NCI-H1694 treated with DMSO at 0.1 percent for 48 hours (cell line): ENCODE measurements around the gene HSD17B8.

Source experiments
- DNase-seq: peaks from one replicate; lab custom pipeline; 2025; lab: John Stamatoyannopoulos, UW

Gene HSD17B8

DNA sequence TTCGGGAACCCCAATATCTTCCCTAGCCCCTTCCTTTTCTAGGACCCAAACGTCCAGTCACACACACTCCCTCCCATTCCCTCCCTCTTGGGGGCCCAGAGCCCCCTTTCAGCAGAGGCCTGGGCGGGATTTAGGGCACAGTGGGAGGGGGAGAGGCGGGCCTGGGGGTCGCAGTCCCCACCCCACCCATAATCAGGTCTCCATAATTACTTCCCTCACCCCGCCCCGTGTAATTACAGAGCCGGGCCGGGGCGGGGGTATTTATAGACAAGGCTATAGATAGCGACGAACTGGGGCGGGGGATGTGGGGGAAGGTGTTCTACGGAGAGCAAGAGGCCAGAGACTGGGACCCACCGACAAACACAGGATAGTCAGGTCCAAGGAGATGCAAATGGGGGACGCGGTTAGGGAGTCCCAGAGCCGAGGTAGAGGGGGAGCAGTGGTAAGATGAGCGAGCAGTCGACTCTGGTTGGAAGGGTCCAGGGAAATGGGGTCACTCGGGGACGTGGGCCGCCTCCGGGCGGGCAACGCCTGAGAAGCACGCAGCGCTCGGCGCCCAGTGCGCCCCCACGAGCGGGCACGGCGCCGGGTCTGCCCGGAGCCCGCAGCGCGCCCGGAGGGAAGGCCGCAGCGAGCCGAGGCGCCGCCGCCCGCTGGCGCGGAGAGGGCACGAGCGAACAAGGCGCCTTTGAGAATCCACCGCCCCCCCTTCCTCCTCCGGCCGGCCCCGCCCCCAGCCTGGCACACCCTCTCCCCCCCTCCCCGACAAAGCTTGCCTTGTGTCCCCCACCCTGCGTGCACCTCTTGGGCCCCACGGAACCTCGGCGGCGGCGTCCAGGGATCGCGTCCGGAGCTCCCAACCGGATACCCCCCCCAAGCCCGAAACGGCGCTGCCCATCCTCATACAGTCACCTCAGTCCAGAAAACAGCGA lies 11.5 kb upstream of the HSD17B8 start:
- DNase-seq: no peak

DNA sequence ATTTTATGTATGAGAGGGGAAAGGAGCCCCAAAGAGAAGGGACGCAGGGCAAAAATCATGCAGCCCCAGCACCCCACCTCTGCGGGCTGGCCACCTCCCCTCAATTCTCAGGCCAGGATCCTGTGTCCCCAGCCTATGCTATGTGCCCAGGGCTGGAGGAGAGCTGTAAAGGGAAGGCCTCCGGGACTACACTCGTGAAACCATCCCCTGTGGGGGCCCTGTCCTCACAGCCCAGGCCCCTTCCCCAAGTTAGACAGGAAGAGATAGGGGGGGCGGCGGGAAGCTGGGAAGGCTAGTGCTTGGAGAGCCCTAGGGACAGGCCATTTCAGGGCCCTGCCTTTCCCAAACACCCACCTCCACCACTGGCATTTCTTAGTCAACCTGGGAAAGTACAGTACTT lies 10.8 kb upstream of the HSD17B8 start:
- DNase-seq: no peak

DNA sequence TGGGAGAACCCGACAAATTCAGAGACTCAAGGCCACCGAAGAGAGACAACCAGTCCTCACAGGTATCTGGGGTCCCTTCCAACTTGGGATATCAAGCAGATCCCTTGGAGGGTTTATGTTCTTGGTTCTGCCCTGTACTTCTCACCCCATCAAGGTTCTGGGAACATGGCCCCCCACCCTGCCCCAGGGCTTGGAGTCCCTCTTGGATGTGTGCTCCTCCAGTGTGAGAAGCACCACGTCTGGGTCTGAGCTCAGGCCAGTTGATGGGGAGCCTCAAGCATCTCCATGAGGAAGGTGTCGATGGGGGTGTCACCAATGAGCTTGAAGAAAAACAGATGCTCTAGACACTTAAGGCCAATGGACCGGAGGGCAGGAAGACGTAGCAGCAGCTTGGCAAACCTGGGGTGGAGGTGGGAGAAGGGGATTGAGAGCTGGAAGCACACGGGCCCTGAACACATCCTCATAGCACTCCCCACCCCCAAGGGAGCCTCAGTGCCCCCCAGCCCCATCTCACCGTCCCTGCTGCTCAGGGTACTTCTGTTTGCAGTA lies 9.9 kb upstream of the HSD17B8 start:
- DNase-seq: no peak

DNA sequence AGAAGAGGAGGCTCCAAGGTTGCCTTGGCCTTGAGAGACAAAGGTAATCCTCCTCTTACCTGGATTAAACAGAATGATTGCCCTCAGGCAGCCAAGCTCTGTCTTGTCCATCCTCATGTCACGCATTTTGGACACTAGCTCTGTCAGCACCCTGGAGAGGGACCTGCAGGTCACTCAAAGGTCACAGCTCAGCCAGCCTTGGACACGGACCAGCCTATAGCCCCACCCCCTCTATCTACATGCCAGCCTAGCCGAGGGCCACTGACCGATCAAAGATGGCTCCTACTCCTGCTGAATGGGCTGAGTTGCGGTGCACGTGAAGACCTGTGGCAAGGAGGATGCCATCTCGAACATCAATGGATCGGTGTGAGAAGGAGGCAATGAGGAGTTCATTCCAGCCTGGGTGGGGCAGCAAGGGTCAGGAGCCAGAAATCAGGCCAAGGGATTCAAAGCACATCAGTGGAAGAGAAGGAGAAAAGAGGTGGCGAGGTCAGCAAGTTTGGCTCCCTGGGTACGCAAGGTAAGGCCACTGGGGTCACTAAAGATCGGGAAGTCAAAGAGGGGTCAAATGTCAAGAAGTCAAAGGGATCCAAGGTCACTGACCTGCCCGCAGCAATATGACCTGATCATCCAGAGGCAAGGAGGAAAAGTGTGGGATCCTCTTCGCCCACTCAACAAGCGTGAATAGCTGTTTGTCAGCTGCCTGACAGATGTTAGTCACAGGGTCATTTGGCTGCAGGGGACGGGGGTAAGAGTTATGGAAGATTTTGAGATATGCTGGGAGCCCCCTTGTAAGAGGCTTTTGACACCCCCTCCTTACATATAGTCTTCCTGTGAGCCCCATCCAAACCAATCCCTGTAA lies 8.9 kb upstream of the HSD17B8 start:
- no peak for DNase-seq

DNA sequence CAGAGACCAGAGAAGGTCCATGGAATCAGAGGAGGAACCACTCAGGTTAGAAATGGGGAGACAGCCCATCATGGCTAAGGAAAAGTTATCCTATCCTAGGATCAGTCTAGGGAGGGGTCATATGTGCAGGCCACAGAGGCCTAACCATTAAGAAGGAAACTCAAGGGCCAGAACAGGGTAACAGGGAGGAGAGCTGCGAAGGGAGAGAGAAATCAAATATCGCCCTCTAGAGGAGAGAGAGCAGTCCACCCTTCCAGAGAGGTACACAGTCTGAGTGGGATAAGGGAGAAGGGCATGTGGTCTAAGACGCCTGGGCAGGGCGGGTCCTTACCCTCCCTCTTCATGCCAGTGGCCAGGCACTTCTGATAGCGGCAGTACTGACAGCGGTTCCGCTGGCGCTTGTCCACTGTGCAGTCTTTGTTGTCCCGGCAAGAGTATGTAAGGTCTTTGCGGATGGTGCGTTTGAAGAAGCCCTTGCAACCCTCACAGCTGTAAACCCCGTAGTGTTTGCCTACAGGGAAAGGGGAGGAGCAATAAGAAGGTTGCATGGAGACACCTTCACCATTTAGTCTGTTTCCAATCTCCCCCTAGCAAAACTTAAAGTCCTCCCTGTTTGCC lies 6.9 kb upstream of the HSD17B8 start:
- peak; percentile 53 for DNase-seq

DNA sequence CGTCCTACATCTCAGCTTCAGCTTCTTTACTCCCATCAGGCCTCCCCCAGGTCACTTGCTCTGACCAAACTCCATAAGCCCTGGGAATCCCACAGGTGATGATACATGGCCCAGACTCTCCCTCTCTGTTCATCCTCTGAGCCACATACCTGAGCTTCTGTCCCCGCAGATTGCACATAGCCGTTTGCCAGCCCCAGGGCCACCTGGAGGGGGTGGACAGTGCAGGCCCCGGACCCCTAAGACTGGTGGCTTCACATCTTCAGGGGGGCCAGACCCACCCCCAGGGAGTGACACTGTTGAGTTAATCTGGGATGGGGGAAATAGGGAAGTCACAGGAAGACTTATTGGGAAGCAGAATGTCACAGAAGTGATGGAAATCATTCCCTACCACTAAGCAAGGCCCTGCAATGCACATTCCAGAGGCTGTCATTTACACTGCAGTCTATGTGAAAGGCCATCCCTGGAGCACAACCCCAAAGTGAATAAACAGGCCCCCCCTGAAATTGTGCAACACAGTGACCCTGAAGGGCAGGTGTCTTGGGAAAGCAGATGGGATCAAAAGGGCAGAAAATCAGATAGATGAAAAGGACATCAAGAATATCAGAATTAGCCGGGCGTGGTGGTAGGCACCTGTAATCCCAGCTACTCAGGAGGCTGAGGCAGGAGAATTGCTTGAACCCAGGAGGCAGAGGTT lies 6.1 kb upstream of the HSD17B8 start:
- DNase-seq: no peak

DNA sequence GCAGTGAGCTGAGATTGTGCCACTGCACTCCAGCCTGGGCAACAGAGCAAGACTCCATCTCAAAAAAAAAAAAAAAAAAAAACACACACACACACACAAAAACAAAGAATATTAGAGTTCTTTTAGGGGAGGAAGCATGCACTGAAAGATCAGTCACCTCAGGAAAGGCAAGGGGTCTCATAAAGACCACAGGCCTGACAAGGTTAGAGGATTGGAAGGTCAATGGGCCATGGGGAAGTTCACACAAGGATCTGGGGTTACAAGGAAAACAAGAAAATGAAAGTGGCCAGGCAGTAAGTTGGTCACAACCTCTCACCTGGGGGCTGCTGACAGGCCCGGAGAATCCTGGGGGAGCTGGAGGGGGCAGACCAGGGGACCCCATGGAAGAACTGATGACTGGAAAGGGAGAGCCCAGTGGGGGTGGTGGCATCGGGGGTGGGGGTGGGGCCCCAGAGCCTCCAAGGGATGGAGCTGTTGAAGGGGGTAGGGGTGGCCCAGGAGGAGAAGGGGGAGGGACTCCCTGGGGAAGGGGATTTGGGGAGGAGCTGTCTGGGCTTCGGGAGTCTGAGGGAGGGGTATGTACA lies 5.5 kb upstream of the HSD17B8 start:
- DNase-seq: no peak

DNA sequence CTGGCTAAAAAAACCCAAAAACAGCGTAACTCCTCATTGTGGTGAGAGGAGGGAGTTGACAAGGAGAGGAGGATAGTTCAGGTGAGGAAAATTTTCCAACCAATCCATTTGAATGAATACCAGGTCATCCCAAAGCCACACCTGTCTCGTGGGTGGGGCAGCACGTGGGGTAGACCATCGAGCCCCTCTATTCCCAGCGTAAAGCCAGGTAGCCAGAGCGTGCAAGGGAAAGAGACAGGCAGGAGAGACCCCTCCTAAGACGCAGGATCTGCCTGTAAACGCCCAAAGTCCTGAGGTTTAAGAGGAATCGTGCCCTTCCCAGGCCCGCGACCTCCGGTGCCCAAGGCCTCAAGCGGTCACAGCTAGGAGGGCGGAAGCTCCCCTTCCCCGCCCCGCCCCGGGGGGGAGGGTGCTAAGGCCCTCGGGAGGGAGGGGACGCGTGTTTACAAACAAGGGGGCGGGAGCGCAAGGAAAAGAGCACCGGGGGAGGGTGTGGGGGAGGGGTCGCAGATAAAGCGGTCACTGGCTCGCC lies 4.7 kb upstream of the HSD17B8 start:
- DNase-seq: no peak

DNA sequence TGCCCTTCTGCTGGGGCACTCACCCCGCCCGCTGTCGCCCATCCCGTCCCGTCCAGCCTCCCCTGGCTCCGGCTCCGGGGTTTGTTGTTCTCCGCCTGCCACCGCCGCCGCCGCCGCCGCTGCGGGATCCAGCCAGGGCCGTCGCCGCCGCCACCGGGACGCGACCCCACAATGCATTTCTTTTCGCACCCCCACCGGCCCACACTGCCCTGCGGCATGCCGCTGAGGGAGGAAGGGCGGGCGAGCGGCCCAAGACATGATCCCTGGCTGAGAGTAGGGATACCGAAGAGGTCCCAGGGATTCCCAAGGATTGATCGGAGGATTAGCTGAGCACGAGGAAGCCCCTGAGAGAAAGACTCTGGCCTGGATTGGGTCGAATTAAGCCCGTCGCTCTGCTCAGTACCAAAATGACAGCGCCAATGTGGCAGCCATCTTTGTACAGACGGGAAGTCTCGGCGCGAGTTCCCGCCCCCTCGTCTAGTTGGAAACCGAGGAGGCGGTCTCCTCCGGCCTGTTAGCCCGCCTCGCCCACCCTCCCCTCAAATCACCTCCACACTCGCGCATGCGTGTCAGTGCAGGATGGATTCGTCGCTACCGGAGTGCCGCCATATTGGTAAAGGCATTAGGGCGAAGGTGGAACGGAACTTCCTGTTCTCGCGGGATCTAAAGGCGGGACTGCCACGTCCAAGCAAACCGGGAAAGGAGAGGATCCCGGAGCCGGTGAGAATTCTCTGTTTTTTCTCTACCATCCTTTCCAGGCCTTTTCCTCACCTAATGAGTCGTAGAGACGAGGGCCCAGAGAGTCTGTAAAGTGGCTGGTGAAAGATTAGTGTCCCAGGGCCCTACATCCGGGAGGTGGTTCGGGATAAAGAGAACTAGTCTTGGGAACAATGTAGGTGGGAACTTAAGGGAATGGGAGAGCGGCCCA lies 4.0 kb upstream of the HSD17B8 start, which contains the start of the genes RXRB and SLC39A7:
Gene RXRB, minus strand, starts transcription at position 447 of the 928 bp plus-strand sequence. Its CDS starts 189 bp downstream, at position 258.
Gene SLC39A7, plus strand, starts transcription at position 649 of the 928 bp plus-strand sequence. CDS start 379 bp downstream, outside the sequence.
- peak; percentile 97 for DNase-seq

DNA sequence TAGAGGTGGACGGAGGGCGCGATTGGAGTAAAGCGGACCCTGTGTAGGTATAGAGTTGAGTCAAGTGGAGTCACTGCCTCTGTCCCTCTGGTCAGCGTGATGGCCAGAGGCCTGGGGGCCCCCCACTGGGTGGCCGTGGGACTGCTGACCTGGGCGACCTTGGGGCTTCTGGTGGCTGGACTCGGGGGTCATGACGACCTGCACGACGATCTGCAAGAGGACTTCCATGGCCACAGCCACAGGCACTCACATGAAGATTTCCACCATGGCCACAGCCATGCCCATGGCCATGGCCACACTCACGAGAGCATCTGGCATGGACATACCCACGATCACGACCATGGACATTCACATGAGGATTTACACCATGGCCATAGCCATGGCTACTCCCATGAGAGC lies 3.3 kb upstream of the HSD17B8 start:
- DNase-seq: no peak

DNA sequence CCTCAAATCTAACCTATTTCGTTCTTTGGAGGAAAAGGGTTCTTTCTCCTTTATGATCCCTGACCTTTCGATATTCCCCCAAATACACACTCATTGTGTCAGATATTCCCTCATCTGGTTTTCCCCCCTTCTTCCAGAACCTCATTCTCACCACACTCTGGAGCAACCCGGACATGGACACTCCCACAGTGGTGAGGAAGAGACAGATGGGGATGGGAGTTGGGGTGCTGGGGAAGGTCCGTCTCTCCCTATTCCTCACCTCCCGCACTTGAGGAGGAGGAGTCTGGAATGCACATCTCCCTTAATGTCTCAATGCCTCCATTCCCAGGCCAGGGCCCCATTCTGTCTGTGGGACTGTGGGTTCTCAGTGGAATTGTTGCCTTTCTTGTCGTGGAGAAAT lies 2.5 kb upstream of the HSD17B8 start:
- no peak for DNase-seq

DNA sequence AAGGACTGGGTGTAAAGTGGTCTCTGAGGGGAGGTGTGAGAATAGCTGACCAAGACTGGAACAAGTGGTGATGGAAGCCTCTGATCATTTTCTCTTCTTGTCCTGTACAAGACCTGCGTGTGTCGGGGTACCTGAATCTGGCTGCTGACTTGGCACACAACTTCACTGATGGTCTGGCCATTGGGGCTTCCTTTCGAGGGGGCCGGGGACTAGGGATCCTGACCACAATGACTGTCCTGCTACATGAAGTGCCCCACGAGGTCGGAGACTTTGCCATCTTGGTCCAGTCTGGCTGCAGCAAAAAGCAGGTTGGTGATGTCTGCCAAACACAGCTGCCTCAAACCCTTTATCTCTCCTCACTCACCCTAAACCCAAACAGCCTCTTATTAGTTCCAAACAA lies 1.7 kb upstream of the HSD17B8 start:
- no peak for DNase-seq

DNA sequence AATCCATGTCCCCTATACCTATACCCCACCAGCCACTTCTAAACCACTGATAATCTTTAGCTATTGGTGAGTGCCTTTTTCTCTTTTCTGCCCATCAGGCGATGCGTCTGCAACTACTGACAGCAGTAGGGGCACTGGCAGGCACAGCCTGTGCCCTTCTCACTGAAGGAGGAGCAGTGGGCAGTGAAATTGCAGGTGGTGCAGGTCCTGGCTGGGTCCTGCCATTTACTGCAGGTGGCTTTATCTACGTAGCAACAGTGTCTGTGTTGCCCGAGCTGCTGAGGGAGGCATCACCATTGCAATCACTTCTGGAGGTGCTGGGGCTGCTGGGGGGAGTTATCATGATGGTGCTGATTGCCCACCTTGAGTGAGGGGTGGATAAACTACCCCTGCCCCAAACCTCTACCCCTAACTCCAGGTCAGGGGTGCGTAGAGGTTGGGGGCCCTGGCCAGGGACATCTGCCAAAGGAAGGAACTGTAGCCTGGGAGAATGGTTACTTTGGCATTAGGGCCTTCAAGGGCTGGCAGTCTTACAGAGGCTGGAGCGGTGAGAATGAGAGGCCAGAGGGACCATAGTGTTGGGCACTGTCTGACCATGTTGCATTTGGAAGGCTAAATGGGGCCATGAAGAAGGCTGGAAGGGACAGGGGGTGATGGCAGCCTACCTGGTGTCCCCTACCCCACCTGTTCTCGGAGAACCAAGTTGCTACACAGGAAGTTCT lies 851 bp upstream of the HSD17B8 start:
- DNase-seq: no peak

DNA sequence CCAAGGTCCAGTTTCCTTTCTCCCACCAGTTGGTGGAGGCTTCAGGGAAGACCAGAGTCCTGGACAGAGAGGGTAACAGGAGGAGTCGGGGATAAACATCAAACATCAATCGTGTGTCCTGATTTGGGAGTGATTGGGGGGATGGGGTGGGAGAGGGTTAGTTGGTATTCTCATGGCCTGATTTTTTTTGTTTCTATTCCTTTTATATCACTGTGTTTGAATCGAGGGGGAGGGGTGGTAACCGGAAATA lies 365 bp upstream of the HSD17B8 start:
- DNase-seq: no peak

DNA sequence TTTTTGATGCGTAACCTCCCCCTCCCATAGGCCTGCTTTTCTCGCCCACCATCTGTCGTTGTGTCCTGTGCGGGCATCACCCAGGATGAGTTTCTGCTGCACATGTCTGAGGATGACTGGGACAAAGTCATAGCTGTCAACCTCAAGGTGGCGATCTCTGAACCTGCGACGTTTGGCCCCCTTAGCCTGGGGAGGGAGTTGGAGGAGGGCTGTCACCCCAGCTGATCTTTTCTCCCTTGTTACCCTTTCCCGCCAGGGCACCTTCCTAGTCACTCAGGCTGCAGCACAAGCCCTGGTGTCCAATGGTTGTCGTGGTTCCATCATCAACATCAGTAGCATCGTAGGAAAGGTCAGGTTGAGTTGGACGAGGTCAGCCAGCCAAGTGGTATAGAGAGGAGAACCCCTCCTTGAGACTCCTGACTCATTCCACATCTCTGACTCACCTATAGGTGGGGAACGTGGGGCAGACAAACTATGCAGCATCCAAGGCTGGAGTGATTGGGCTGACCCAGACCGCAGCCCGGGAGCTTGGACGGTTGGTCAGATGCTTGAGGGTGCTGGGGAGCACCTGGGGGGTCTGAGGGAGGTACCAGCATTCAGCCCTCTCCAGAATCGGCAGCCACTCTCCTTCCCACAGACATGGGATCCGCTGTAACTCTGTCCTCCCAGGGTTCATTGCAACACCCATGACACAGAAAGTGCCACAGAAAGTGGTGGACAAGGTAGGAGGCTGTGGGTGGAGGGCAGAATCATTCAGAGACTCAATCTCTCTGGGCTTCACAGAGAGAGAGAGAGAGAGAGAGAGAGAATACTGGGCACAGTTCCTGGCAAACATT lies 954 bp downstream of the HSD17B8 start:
- no peak for DNase-seq

DNA sequence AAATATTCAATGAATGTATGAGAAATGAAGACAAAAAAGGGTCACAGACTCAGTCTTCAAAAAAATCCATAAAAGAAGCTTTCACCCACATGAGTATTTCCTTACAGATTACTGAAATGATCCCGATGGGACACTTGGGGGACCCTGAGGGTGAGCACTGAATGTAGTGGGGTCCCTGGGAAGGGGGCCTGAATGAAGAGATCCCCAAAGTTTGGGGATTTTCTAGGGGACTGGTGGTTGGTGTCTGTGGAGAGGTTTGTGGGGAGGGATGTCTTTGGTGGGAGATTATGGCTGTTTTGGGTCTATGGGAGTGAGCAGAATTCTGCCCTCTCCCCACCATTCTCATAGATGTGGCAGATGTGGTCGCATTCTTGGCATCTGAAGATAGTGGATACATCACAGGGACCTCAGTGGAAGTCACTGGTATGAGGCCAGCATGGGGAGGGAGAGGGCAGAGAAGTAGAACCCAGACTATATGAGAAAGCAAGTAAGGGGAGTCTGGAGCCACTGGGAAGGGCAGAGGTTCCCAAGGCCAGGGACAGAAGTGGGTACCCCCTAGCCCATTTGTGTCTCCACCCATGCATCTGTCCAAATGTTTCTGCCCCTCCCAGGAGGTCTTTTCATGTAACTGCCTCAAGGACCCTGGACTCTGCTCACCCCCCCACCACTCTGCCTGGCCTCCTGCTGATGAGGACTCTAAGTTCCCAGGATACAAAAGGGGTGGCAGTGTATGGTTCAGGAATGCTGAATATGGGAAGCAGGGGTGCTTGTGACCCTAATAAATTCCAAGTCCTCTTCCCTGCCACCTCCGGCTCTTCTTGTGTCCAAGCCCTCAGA lies 1.8 kb downstream of the HSD17B8 start:
- DNase-seq: no peak

DNA sequence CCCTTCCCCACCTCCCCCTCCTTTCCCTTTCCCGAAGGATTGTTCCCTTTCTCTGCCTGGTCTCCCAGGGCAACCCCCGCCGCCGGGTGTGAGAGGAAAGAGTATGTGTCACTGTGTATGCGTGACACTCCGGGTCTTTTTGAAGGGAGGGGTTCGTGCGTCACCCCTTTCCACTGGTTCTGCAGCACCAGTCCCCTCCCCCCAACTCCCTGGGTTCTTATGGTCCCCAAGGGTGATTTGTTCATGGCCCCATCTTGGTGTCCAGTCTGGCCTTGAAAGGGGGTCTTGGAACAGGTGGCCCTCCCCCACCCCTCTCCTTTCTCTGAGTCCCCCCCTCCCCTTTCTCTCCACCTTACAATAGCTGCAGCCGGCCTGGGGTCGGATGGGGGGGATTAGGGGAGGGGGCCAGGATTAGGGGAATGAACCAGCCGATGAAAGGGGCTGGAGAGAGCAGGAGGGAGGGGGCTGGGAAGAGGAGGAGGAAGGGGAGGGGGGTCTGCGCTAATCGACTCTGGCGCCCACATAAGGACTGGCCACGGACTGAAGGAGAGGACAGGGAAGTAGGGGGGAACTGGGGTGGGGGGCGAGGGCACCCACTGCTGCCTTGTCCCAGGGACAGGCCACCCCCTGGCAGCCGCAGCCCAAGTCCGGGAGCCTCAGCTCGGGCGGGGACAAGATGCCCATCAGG lies 2.6 kb downstream of the HSD17B8 start:
- no peak for DNase-seq
